GM18909 (cell line): Measurements from ENCODE around the gene HRG.

Experiments used
- ATAC-seq: cut with Tn5 transposase; IDR thresholded peaks from one replicate; pipeline ENCODE4 v1.9.1; 2021; ENCODE audit warnings: mild to moderate bottlenecking; ENCODE audit not compliant: unreplicated experiment, poor library complexity

Gene HRG

GRCh38 chr3:186719945-186720739, 54.3 kb downstream of the HRG start:
- ATAC-seq, result no peak

- no peak for ATAC-seq
These were observed 56.6 kb downstream of the HRG start for GRCh38 chr3:186722457-186722856.

GRCh38 chr3:186724911-186725310, 59.1 kb downstream of the HRG start:
- ATAC-seq, result no peak
